H1 (cell line): ENCODE measurements around the gene MIPOL1. TPM values are rescaled to one million over a fixed set of nuclear protein-coding genes. Genes with fewer than 3 reads are reported as not detected.

Experiments used
- CTCF ChIA-PET: fragments of 300-600 bp; sonication (Branson Sonifier 250); formaldehyde crosslinking; loops from one replicate; lab custom pipeline; 2021; ENCODE audit not compliant: partially characterized antibody; lab: Charles Lee
- POLR2A ChIA-PET: fragments of 300-600 bp; sonication (Branson Sonifier 250); formaldehyde crosslinking; loops from one replicate; lab custom pipeline; 2021; ENCODE audit warnings: inconsistent platforms; ENCODE audit not compliant: partially characterized antibody; lab: Charles Lee
- DNase-seq, 2 experiments: peaks; one replicate each; pipeline versions ENCODE4 v3.0.0 to v3.0.0-alpha.2; 2010 to 2022; ENCODE audit warnings: low spot score in 2 of 2, low read depth in 1 of 2, mixed read lengths in 1 of 2
- FAIRE-seq: peaks from 2 replicates; lab custom pipeline; 2011; peaks lifted over from hg19 to GRCh38; lab: Jason Lieb, UNC
- H2AFZ ChIP-seq: 2 replicates; pipeline ENCODE4 v1.8.1; 2012; ENCODE audit warnings: low read length, inconsistent platforms
- H2AK5ac ChIP-seq: 2 replicates; pipeline ENCODE4 v1.6.1; 2013; ENCODE audit warnings: low read depth, low read length
- H2BK120ac ChIP-seq: replicated peaks from 2 replicates; pipeline ENCODE3; 2013; ENCODE audit warnings: low read depth, low read length, inconsistent platforms
- H2BK12ac ChIP-seq: 2 replicates; pipeline ENCODE4 v1.6.1; 2013; ENCODE audit warnings: low read depth, low read length
- H2BK15ac ChIP-seq: 2 replicates; pipeline ENCODE4 v1.6.1; 2013; ENCODE audit warnings: low read length
- H2BK20ac ChIP-seq: 2 replicates; pipeline ENCODE4 v1.6.1; 2013; ENCODE audit warnings: low read length
- H2BK5ac ChIP-seq: 2 replicates; pipeline ENCODE4 v1.6.1; 2013; ENCODE audit warnings: low read depth, low read length
- H3K14ac ChIP-seq: 2 replicates; pipeline ENCODE4 v1.6.1; 2013; ENCODE audit warnings: inconsistent platforms; ENCODE audit not compliant: insufficient read length
- H3K18ac ChIP-seq: 2 replicates; pipeline ENCODE4 v1.6.1; 2013; ENCODE audit warnings: low read length; ENCODE audit errors: extremely low read depth
- H3K23ac ChIP-seq: 2 replicates; pipeline ENCODE4 v1.6.1; 2013; ENCODE audit warnings: inconsistent platforms; ENCODE audit not compliant: insufficient read length
- H3K23me2 ChIP-seq: 2 replicates; pipeline ENCODE4 v1.6.1; 2013; ENCODE audit warnings: low read depth, low read length
- H3K27ac ChIP-seq: 2 replicates; pipeline ENCODE4 v1.6.1; 2011; ENCODE audit warnings: low read depth, low read length, inconsistent platforms
- H3K27me3 ChIP-seq, 4 experiments: replicated peaks in 1 of 4; 1 replicate in 1 of 4; 2 replicates in 3 of 4; pipeline versions ENCODE4 v1.6.1 to v1.8.1; 2011 to 2013; ENCODE audit warnings: low read length in 3 of 4, mild to moderate bottlenecking in 3 of 4, inconsistent platforms in 2 of 4, mixed read lengths in 2 of 4, moderate library complexity in 1 of 4; ENCODE audit not compliant: control insufficient read depth in 3 of 4, insufficient read depth in 3 of 4; ENCODE audit errors: extremely low read depth in 1 of 4
- H3K36me3 ChIP-seq, 4 experiments: 2 replicates each; pipeline versions ENCODE4 v1.6.1 to v1.8.1; 2011 to 2013; ENCODE audit warnings: mild to moderate bottlenecking in 4 of 4, low read length in 3 of 4, moderate library complexity in 2 of 4, control low read depth in 1 of 4, inconsistent platforms in 1 of 4; ENCODE audit not compliant: insufficient read depth in 4 of 4, control insufficient read depth in 2 of 4
- H3K4ac ChIP-seq: replicated peaks from 2 replicates; pipeline ENCODE3; 2013; ENCODE audit warnings: low read length, low read depth, mixed read lengths, inconsistent platforms; ENCODE audit not compliant: insufficient read length
- H3K4me1 ChIP-seq, 4 experiments: replicated peaks in 1 of 4; 1 replicate in 1 of 4; 2 replicates in 3 of 4; pipeline versions ENCODE4 v1.6.1 to v1.8.1; 2011 to 2013; ENCODE audit warnings: low read length in 3 of 4, inconsistent platforms in 2 of 4, mixed read lengths in 1 of 4; ENCODE audit not compliant: insufficient read depth in 4 of 4, control insufficient read depth in 3 of 4
- H3K4me2 ChIP-seq, 2 experiments: 2 replicates each; pipeline versions ENCODE4 v1.6.1 to v1.8.1; 2011 to 2013; ENCODE audit warnings: low read depth in 2 of 2, low read length in 2 of 2, control low read depth in 1 of 2, inconsistent platforms in 1 of 2, mild to moderate bottlenecking in 1 of 2; ENCODE audit not compliant: insufficient read depth in 1 of 2
- H3K4me3 ChIP-seq, 4 experiments: fragments of 200-600, 300-600 bp in 1 of 4; sonication (generic), shearing (Covaris generic), sonication (Bioruptor Twin) in 1 of 4; 2 replicates each; pipeline versions ENCODE4 v1.5.1 to v1.8.1; 2011 to 2016; ENCODE audit warnings: low read length in 4 of 4, low read depth in 3 of 4, control low read depth in 2 of 4, inconsistent platforms in 2 of 4, mild to moderate bottlenecking in 2 of 4, mixed read lengths in 1 of 4, moderate library complexity in 1 of 4; ENCODE audit not compliant: insufficient read depth in 2 of 4; ENCODE audit errors: extremely low read depth in 1 of 4
- H3K56ac ChIP-seq: replicated peaks from 2 replicates; pipeline ENCODE3; 2013; ENCODE audit warnings: low read depth, mild to moderate bottlenecking, mixed read lengths, low read length, inconsistent platforms; ENCODE audit not compliant: insufficient read length
- H3K79me1 ChIP-seq: 2 replicates; pipeline ENCODE4 v1.6.1; 2013; ENCODE audit warnings: low read depth, low read length, control low read depth
- H3K79me2 ChIP-seq, 2 experiments: 2 replicates each; pipeline versions ENCODE4 v1.6.1 to v1.8.1; 2012 to 2013; ENCODE audit warnings: low read length in 2 of 2, mild to moderate bottlenecking in 2 of 2, inconsistent platforms in 1 of 2; ENCODE audit not compliant: insufficient read depth in 2 of 2, control insufficient read depth in 1 of 2
- H3K9ac ChIP-seq, 4 experiments: replicated peaks in 1 of 4; 1 replicate in 1 of 4; 2 replicates in 3 of 4; pipeline versions ENCODE4 v1.6.1 to v1.8.1; 2011 to 2013; ENCODE audit warnings: low read depth in 3 of 4, low read length in 3 of 4, control low read depth in 2 of 4, mild to moderate bottlenecking in 2 of 4, moderate library complexity in 2 of 4, inconsistent platforms in 1 of 4; ENCODE audit errors: extremely low read depth in 1 of 4
- H3K9me3 ChIP-seq, 2 experiments: 2 replicates each; pipeline versions ENCODE4 v1.6.1 to v1.8.1; 2012 to 2013; ENCODE audit warnings: mild to moderate bottlenecking in 2 of 2, moderate library complexity in 2 of 2, control low read depth in 1 of 2, inconsistent platforms in 1 of 2, low read depth in 1 of 2, low read length in 1 of 2, mixed read lengths in 1 of 2; ENCODE audit not compliant: insufficient read depth in 2 of 2
- H4K20me1 ChIP-seq, 2 experiments: replicated peaks in 1 of 2; 2 replicates each; pipeline versions ENCODE3 to v1.8.1; 2011 to 2013; ENCODE audit warnings: inconsistent platforms in 2 of 2, low read length in 2 of 2, mild to moderate bottlenecking in 1 of 2; ENCODE audit not compliant: insufficient read depth in 2 of 2, control insufficient read depth in 1 of 2
- H4K5ac ChIP-seq: 2 replicates; pipeline ENCODE4 v1.6.1; 2013; ENCODE audit warnings: low read length, low read depth, mixed read lengths, inconsistent platforms; ENCODE audit not compliant: insufficient read length
- H4K8ac ChIP-seq: 2 replicates; pipeline ENCODE4 v1.8.0; 2013; ENCODE audit warnings: mild to moderate bottlenecking, moderate library complexity, low read length, inconsistent platforms; ENCODE audit not compliant: insufficient read depth; ENCODE audit errors: extremely low read depth
- H4K91ac ChIP-seq: replicated peaks from 2 replicates; pipeline ENCODE3; 2013; ENCODE audit warnings: low read length, mixed read lengths, inconsistent platforms; ENCODE audit not compliant: insufficient read length
- BRCA1 ChIP-seq: IDR thresholded peaks from 2 replicates; pipeline ENCODE4 v1.6.1; 2012; ENCODE audit warnings: low read depth, low read length, improper control_type of control experiment
- CEBPB ChIP-seq: IDR thresholded peaks from 2 replicates; pipeline ENCODE4 v1.6.1; 2012; ENCODE audit warnings: low read depth, low read length
- CREB1 ChIP-seq: IDR thresholded peaks from 2 replicates; pipeline ENCODE4 v1.6.1; 2012; ENCODE audit warnings: inconsistent platforms
- KDM1A ChIP-seq: fragments of 200-600, 300-600 bp; sonication (generic); IDR thresholded peaks from 2 replicates; pipeline ENCODE4 v1.7.1; 2016; ENCODE audit warnings: mild to moderate bottlenecking, low read length, borderline replicate concordance
- SRF ChIP-seq: IDR thresholded peaks from 2 replicates; pipeline ENCODE4 v1.6.1; 2011; ENCODE audit warnings: mild to moderate bottlenecking, low read depth, low read length, moderate library complexity
- WGBS, 2 experiments: shearing (Covaris generic) in 1 of 2; methylation state at CpG; one replicate each; pipeline versions ENCODE4 v1.1.6 to v1.1.7; 2013 to 2015; ENCODE audit warnings: low lambda C conversion rate in 2 of 2, mixed read lengths in 2 of 2, inconsistent platforms in 1 of 2, low coverage in 1 of 2, missing lambda C conversion rate in 1 of 2; ENCODE audit not compliant: insufficient replicate concordance in 2 of 2, insufficient coverage in 1 of 2, insufficient read length in 1 of 2; ENCODE audit errors: extremely low coverage in 1 of 2, missing lambda C conversion rate in 1 of 2; 5-methylcytosine and 5-hydroxymethylcytosine counted together
- polyA plus RNA-seq, 7 experiments: library from polyadenylated mRNA; depleted of rRNA in 3 of 7; stranded (reverse) in 5 of 7; unstranded in 2 of 7; fragments of >200 nt in 5 of 7; fragments of 200-250 nt in 2 of 7; gene quantifications; 1 replicate in 5 of 7; 2 replicates in 1 of 7; 4 replicates in 1 of 7; pipeline versions ENCODE4 v1.2.1 to v1.2.3, GENCODE V29; 2011 to 2013; ENCODE audit warnings: missing spikeins in 2 of 7, mixed read lengths in 2 of 7
- total RNA-seq: library from RNA; stranded (reverse); fragmentation: NEBNext Ultra II Directional; extraction: Animal tissue kit (Norgen Biotek cat#: 25700); gene quantifications from 2 replicates; pipeline ENCODE4 v1.2.1, GENCODE V29; 2021

Gene MIPOL1
- total and polyA plus RNA-seq, 2 of the 8 experiments (the other 6 are each of a cell fraction or from before 2014, with no cell fraction given) = 2.8 to 23.9 TPM

GRCh38 chr14:37203423-37203822 lies 5.7 kb downstream of the MIPOL1 start:
- TF ChIP-seq KDM1A (no peak), CEBPB (no peak), BRCA1 (no peak), CREB1 (no peak), SRF (no peak)
- no peak overlapping the region for H3K27ac ChIP-seq
- H2BK15ac ChIP-seq = no peak overlapping the region
- H3K18ac ChIP-seq = no peak overlapping the region
- H3K23ac ChIP-seq = no peak overlapping the region
- H3K14ac ChIP-seq = no peak overlapping the region
- no peak overlapping the region for H2BK20ac ChIP-seq
- no peak overlapping the region for H3K9ac ChIP-seq
- peaks cover 0 to 3% (median 0%) of the 10 kb centered on the region in 4 experiments; a peak in 1 of 7 replicates for H3K4me1 ChIP-seq
- no peak overlapping the region for H4K91ac ChIP-seq
- CTCF ChIA-PET = interaction anchor here (1.2 kb wide), 1 partner anchor 53 kb away, joined by 3 read pairs; no protein-coding TSS in a partner anchor
- H2AK5ac ChIP-seq = no peak overlapping the region
- no peak overlapping the region for H4K5ac ChIP-seq
- H2BK120ac ChIP-seq = no peak overlapping the region
- DNase-seq = no peak
- H2AFZ ChIP-seq = no peak overlapping the region
- no peak overlapping the region for H2BK5ac ChIP-seq
- H3K9me3 ChIP-seq = peaks cover 16 to 23% of the 10 kb centered on the region in 2 experiments
- H3K79me2 ChIP-seq = peaks cover 0 to 71% of the 10 kb centered on the region in 2 experiments; a peak in 3 of 4 replicates
- peaks cover 0 to 2% of the 10 kb centered on the region in 2 experiments for H4K20me1 ChIP-seq
- WGBS, 2 experiments = 100% methylated on average over 1 of the region's 1 CpG; no CpG with 5 or more reads in 1 of the 2 experiments
- H4K8ac ChIP-seq = no peak overlapping the region
- H3K36me3 ChIP-seq = no peaks in the 10 kb centered on the region; a peak in 1 of 8 replicates
- H3K23me2 ChIP-seq = no peaks in the 10 kb centered on the region
- no peak overlapping the region for H3K4ac ChIP-seq
- no peak overlapping the region for H3K56ac ChIP-seq
- H2BK12ac ChIP-seq = no peak overlapping the region
- no peaks in the 10 kb centered on the region for H3K27me3 ChIP-seq
- H3K79me1 ChIP-seq = no peaks in the 10 kb centered on the region
- H3K4me3 ChIP-seq = no peak overlapping the region
- no peak overlapping the region for H3K4me2 ChIP-seq
- POLR2A ChIA-PET = interaction anchor here (1.2 kb wide), 1 partner anchor 9 kb away, joined by 3 read pairs; no protein-coding TSS in a partner anchor
- no peak for FAIRE-seq
